GM21360 (cell line): ENCODE results near the gene LENEP.
"Not testable (repeated sequence)": the region's sequence is repeated elsewhere in the genome, so short reads cannot be mapped to it uniquely, and the experiment has no call there.

Source experiments
- ATAC-seq: cut with Tn5 transposase; IDR thresholded peaks from one replicate; pipeline ENCODE4 v1.9.1; 2021; ENCODE audit warnings: mild to moderate bottlenecking, moderate library complexity; ENCODE audit not compliant: unreplicated experiment

The LENEP gene

DNA sequence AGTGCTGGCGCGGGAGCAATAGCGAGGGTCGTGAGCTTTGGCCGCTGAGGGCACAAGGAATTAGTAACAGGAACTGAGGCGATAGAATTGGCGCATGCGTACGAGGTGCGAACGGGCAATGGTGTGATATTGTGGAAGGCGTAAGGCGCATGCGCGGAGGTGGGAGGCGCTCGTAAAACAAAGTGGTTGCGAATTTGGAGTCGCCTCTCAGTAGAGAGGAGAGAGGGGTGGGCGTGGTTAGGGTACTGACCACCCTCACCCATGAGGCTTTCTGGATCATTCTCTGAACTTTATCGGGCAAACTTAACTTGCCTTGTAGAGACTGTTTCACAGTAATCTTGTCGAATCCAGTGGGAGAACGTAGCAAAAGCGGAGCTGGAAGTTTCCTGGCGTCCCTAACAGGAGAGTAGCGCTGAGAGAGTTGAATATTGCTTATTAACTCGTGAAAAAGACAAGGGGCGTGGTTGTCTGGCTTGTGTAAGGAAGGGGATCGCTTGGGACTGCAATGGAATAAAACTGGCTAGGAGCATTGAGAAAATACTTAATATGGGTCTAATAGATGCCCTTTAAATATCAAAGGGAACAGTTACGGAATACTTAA, 18.5 kb upstream of the LENEP start:
- ATAC-seq: peak; percentile 36

DNA sequence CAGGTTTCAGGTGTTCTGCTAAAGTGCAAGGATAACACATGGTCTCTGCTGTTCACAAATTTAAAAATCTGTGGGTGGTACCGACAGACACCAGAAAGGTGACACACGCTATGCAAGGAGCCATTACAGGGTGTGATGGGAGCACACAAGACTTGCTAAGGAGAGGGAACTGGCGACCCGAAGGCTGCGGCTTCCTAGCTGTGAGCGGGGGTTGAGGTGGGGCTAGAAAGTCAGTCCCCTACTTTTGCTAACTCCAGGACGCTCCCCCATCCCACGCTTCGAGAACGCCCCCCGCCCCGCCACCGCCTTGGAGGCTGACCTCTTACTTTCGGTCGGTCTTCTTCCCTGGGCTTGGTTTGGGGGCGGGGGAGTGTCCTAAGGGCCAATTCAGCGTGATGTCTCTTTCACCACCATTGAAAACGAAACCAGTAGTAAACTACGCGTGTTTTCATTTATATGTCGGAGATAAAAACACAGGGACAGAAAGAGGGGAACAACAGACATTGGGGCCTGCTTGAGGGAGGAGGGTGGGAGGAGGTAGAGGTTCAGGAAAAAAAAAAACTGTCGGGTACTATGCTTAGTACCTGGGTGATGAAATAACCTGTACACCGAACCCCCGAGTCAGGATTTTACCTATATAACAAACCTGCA, 17.9 kb upstream of the LENEP start:
- ATAC-seq: no peak

- not testable (repeated sequence) for ATAC-seq
Observed at GRCh38 chr1:154977762-154978161, 15.6 kb upstream of the LENEP start.

- ATAC-seq: no peak
Observed at GRCh38 chr1:154978360-154978759, 15.0 kb upstream of the LENEP start.

- ATAC-seq: no peak
Observed at GRCh38 chr1:154982341-154982740, 11.0 kb upstream of the LENEP start.

DNA sequence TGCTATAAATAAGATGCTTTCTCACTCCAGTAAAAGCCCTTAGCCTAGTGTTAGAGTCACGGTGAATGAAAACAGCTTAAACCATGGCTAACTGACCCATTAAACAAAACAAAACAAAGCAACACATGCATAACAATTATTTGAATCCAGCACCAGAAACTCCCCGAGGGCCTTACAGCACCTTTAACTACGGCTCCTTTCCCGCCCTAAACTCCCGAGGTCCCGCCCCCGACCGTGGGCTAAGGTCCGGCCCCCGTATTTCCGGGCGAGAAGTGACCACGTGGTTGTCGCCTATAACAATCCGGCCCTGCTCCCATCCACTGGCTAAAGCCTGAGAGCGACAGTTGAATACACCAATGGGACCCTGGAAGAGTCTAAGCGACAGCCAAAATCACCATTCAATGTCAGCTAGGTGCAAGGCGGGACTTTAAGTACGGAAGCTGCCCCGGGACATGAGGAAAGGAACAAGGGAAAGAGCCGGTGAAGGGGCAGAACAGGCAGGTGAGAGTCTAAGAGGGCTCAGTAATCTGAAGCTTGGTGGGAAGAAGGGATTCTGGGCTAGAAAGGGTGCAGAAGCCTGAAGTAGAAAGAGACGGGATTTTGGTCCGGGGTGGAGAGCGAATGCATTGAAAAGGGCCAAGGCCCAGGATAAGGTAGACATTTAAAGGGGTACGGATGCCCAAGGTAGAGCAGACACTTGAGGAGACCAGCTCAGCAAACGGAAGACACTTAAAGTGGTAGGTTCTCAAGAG, 10.3 kb upstream of the LENEP start, which contains the start of gene FLAD1:
FLAD1 (plus strand) TSS at position 448 of the 752 bp plus-strand sequence. CDS start 351 bp downstream, outside the sequence.
- peak; percentile 92 for ATAC-seq

DNA sequence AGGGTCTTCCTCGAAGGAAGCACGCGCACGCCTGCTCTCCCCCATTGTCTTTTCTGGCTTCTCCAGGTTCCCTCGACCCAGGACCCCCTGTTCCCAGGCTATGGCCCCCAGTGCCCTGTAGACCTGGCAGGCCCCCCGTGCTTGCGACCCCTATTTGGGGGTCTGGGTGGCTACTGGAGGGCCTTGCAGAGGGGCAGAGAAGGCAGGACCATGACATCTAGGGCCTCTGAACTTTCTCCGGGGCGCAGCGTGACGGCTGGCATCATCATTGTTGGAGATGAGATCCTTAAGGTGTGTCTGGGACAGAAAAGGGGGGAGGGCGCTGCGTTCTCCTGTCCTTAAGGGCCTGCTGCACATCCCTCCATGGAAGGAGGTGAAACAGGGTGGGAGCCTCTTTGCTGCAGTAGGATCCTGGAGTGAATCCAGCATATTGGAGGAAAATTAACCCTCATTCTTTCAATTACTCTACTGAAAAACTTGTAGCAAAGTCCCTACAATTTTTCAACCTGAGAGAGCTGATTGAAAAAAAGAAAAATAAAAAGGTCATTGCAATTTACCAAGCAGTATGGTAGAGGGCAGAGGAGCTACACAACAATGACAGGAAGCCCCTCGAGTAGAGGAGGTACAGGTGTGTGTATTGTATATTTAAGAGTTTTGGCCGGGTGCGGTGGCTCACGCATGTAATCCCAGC, 9.5 kb upstream of the LENEP start:
- ATAC-seq: no peak

- ATAC-seq: not testable (repeated sequence)
Observed at GRCh38 chr1:154986736-154987135, 6.7 kb upstream of the LENEP start.

DNA sequence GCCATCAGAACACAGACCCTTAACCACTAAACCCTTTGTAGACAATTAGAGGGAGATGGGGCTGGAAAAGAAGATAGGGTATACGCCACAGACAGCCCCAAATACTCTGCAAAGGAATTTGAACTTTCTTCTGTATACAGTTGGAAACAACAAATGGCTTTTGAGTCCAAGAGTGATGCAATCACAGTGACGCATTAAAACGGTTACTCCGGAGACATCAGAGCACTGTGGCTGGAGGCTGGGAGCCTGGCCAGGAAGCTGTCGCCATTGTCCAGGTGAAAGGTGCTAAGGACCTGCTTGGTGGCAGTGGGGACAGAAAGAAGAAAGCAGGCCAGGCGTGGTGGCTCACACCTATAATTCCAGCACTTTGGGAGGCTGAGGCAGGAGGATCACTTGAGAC, 6.1 kb upstream of the LENEP start:
- no peak for ATAC-seq

GRCh38 chr1:154988058-154988954, 5.1 kb upstream of the LENEP start:
- no peak for ATAC-seq

DNA sequence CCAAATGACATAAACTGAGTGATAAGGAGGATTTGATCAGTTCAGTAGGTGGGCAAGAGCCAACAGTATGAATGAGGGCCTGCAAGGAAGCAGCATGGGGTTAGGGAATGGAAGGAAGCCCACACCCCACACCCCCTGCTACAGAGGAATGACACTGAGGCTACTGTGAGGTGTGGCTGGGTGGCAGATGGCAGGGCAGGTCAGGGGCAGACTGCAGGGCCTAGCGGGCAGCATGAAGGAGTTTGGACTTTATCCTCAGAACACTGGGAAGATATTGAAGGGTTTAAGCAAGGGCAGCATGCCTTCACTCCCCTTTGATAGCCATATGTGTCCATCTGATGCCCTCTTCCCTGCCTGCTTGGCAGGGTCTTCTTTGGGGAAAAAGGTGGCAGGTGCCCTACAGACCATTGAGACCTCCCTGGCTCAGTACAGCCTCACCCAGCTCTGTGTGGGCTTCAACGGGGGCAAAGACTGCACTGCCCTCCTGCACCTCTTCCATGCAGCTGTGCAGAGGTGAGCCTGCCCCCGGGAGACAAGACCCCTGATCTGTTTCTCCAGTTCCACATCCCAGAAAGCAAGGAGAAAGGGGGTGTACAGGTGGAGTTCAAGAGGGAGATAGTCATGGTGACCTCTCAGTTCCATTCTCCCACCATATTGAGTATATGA, 4.1 kb upstream of the LENEP start:
- ATAC-seq: no peak

DNA sequence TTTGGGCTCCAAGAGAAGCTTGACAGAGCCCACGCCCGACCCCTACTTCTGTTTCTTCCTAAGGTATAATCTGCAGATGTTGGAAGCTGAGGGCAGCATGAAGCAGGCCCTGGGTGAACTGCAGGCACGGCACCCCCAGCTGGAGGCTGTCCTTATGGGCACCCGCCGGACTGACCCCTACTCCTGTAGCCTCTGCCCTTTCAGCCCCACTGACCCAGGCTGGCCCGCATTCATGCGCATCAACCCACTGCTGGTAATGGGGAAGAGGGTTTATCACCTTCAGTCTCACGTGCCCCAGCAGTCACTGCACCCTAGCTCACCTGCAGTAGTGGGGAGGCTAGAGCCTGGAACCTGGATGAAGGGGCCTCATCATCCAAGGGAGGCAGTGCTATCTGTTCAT, 3.1 kb upstream of the LENEP start:
- no peak for ATAC-seq

DNA sequence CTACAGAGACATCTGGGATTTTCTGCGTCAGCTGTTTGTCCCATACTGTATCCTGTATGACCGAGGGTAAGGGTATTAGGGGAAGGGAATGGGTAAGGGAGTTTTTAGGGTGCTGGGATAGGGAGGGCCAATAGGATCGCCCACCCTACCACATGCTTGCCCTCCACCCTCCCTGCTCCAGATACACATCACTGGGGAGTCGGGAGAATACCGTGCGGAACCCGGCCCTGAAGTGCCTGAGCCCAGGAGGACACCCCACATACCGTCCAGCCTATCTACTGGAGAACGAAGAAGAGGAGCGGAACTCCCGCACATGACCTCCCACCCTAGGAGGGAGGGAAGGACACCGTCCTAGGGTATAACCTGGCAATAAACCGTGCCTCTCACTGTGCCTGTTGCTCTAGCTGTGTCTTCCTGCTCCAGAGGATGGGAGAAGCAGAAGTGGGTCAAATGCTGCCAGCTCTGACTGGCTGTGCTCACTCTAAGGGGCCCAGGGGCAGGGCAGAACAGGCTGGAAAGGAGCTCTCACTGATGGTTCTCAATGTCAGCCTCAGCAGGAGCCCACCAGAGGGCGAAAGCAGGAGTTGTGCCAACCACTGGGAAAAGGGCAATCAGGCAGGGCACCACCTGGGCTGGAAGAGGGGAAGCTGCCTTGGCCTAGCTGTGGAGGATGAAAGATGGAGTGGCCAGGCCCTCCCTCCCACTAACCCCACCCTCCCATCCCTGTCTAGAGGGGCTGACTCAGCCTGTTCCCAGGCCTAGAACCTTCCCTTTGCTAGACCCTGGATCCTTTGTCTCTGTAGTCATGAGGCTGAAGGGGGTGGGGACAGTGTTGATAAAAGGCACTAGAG, 440 bp upstream of the LENEP start:
- ATAC-seq: no peak

GRCh38 chr1:154994269-154994587, 842 bp downstream of the LENEP start:
- ATAC-seq: no peak

DNA sequence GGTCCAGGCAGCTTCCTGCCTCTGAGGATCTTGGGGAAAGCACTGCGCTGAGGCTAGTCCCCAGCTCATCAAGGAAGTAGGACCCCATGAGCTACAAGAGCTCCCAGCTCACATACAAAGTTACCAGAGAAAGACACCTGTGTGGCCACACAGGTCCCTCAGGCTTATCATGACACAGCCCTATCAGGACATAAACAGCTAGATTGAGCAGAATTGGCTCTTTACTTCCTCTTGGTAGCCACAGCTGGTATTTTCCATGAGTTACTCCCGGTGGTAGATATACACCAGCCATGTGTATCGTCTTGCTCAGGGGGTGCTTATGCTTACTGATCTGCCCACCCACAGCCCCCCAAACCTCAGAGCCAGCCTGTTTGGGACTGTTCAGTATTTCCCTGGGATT, 1.2 kb downstream of the LENEP start:
- no peak for ATAC-seq

DNA sequence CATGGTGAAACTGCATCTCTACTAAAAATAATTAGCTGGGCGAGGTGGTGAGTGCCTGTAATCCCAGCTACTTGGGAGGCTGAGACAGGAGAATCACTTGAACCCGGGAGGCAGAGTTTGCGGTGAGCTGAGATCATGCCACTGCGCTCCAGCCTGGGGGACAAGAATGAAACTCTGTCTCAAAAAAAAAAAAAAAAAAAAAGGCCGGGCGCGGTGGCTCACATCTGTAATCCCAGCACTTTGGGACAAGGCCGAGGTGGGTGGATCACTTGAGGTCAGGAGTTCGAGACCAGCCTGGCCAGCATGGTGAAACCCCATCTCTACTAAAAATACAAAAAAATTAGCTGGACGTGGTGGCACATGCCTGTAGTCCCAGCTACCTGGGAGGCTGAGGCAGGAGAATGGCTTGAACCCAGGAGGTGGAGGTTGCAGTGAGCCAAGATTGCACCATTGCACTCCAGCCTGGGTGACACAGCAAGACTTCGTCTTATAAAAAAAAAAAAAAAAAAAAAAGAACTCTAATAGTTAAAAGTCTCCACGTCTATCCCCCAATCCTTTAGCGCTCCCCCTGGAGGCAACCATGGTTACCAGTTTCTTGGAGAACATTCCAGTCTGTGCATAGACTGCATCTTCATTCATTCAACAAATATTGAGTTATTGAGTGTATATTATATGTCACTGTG, 2.1 kb downstream of the LENEP start:
- ATAC-seq: not testable (repeated sequence)

DNA sequence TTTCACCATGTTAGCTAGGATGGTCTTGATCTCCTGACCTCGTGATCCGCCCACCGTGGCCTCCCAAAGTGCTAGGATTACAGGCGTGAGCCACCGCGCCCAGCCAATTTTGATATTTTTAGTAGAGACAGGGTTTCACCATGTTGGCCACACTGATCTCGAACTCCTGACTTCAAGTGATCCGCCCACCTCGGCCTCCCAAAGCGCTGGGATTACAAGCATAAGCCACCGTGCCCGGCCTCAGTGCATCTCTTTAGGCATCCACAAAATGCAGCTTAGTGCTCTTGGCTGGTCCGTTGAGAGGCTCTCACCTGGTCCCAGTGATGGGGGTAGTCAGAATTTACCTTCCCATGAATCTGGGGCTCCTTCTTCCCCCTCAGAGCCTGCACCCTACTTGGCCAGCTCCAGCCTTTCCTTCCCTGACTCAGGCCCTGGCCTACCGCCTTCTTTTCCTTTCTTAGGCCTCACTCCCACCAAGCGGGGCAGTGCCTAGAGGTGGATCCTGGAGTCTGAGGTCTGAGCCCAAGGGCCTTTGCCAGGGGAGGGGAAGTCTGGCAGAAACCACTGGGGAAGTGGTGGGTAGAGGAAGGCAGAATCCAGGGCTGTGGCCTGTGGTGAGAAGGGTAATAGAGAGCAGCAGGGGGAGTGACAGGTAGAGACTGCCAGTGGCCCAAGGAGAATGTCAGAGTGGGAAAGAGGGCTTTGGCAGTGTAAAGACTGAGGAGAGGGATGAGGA, 3.7 kb downstream of the LENEP start:
- ATAC-seq: no peak

DNA sequence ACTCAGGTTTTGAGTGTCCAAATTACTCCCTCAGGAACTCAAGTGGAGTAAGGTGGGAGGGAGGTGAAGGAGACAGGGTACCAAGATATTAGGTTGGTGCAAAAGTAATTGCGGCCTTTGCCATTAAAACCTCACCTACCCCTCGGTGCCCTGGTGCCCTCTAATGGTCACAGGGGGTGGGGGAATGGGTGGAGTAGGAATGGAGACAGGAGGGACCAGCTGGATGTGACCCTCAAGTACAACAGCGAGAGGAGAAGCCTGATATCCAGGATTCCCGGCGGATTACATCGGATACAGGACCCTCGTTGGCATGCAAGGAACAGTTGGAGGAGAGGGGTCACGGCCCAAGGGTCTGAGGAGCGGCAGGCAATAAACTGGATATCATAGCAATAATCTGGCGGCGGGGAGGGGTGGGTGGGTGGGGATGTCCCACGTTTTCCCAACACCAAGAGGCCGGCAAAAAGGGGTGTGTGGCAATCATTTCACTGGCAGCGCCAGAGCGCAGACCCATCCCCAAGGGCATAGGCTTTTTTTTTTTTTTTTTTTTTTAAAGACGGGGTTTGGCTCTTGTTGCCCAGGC, 4.9 kb downstream of the LENEP start:
- no peak for ATAC-seq
